ENCODE measurements around the gene OPA3.

- no peak for TF ChIP-seq HSF1 (IDR thresholded peaks at IDR 0.05; ENCODE audit: low read depth, low read length)
- TF ChIP-seq GABPA (IDR thresholded peaks at IDR 0.05; ENCODE audit: low read depth): no peak
- no peak for TF ChIP-seq EZH2 (IDR thresholded peaks at IDR 0.05; ENCODE audit: borderline replicate concordance, control insufficient read depth, low read depth, low read length)
- no peak for TF ChIP-seq JUND (IDR thresholded peaks at IDR 0.05; ENCODE audit: low read depth, low read length)
- TF ChIP-seq, protein P1, sequence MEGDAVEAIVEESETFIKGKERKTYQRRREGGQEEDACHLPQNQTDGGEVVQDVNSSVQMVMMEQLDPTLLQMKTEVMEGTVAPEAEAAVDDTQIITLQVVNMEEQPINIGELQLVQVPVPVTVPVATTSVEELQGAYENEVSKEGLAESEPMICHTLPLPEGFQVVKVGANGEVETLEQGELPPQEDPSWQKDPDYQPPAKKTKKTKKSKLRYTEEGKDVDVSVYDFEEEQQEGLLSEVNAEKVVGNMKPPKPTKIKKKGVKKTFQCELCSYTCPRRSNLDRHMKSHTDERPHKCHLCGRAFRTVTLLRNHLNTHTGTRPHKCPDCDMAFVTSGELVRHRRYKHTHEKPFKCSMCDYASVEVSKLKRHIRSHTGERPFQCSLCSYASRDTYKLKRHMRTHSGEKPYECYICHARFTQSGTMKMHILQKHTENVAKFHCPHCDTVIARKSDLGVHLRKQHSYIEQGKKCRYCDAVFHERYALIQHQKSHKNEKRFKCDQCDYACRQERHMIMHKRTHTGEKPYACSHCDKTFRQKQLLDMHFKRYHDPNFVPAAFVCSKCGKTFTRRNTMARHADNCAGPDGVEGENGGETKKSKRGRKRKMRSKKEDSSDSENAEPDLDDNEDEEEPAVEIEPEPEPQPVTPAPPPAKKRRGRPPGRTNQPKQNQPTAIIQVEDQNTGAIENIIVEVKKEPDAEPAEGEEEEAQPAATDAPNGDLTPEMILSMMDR (IDR thresholded peaks at IDR 0.05 in 2 of 3, conservative IDR thresholded peaks at IDR 0.05 in 1 of 3; ENCODE audit: control insufficient read depth in 2 of 3, extremely low read depth in 1 of 3, insufficient read depth in 1 of 3, low read depth in 3 of 3, low read length in 3 of 3): no peak
- no peak for TF ChIP-seq POLR2A (IDR thresholded peaks at IDR 0.05; ENCODE audit: low read depth, low read length)
- TF ChIP-seq YY1 (IDR thresholded peaks at IDR 0.05; ENCODE audit: low read depth, low read length): no peak
- TF ChIP-seq ZNF592 (IDR thresholded peaks at IDR 0.05): no peak
- TF ChIP-seq SIX5 (IDR thresholded peaks at IDR 0.05; ENCODE audit: low read depth, low read length, severe bottlenecking): no peak
- TF ChIP-seq BHLHE40 (IDR thresholded peaks at IDR 0.05; ENCODE audit: borderline replicate concordance in 1 of 2, low read depth in 2 of 2, low read length in 1 of 2): no peak
- TF ChIP-seq, protein P2, sequence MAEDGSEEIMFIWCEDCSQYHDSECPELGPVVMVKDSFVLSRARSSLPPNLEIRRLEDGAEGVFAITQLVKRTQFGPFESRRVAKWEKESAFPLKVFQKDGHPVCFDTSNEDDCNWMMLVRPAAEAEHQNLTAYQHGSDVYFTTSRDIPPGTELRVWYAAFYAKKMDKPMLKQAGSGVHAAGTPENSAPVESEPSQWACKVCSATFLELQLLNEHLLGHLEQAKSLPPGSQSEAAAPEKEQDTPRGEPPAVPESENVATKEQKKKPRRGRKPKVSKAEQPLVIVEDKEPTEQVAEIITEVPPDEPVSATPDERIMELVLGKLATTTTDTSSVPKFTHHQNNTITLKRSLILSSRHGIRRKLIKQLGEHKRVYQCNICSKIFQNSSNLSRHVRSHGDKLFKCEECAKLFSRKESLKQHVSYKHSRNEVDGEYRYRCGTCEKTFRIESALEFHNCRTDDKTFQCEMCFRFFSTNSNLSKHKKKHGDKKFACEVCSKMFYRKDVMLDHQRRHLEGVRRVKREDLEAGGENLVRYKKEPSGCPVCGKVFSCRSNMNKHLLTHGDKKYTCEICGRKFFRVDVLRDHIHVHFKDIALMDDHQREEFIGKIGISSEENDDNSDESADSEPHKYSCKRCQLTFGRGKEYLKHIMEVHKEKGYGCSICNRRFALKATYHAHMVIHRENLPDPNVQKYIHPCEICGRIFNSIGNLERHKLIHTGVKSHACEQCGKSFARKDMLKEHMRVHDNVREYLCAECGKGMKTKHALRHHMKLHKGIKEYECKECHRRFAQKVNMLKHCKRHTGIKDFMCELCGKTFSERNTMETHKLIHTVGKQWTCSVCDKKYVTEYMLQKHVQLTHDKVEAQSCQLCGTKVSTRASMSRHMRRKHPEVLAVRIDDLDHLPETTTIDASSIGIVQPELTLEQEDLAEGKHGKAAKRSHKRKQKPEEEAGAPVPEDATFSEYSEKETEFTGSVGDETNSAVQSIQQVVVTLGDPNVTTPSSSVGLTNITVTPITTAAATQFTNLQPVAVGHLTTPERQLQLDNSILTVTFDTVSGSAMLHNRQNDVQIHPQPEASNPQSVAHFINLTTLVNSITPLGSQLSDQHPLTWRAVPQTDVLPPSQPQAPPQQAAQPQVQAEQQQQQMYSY (CRISPR knock-in tag; IDR thresholded peaks at IDR 0.05): no peak
- TF ChIP-seq NRF1 (conservative IDR thresholded peaks at IDR 0.05; ENCODE audit: low read depth, low read length): no peak
- no peak for TF ChIP-seq RAD21 (IDR thresholded peaks at IDR 0.05; ENCODE audit: insufficient read depth, low read depth, low read length)
Measured at GRCh38 chr19:45616704-45617017, 32.1 kb upstream of the OPA3 start.

All from GM12878 (cell line).